Endometrial microvascular endothelial cells (primary cell): Measurements from ENCODE around the gene LCP2. TPM values are rescaled to one million over a fixed set of nuclear protein-coding genes. Genes with fewer than 3 reads are reported as not detected.

Experiments used
- in situ Hi-C: cut with HindIII; loops from 2 replicates; pipeline ENCODE4 v1.10.0; 2017; ENCODE audit warnings: low sequenced_read_pairs, low pct_unique_long_range_greater_than_20kb; ENCODE audit errors: inconsistent ontology term
- total RNA-seq: library from RNA; depleted of rRNA; stranded (reverse); fragments of >200 nt; gene quantifications from one replicate; pipeline ENCODE4 v1.2.3, GENCODE V29; 2015; ENCODE audit errors: inconsistent ontology term

Gene LCP2
- total RNA-seq, 1 donor from 2014 or later: 45.5 TPM

GRCh38 chr5:170233358-170233892 lies 64.2 kb downstream of the LCP2 start:
- in situ Hi-C loops: no loop called here

DNA sequence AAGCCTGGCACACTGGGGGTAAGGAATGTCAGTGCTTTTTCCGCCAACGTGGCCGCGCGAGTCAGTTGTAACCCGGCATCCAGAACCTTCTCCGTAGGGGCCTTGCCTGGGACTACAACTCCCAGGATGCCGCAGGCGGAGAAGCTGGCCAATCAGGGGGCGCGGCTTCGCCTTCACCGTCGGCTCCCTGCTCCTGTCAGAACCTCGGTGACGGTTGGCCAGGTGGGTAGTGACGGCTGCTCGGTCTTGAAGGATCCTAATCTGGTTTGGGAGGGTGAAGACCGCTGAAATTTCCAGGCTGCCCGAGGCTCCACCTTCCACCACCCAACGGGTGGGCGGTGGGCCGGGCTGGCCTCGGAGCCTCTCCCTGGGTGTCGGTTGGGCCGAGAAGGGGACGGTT lies 64.8 kb downstream of the LCP2 start, which contains the start of gene C5orf58:
Gene C5orf58 (plus strand): TSS at position 200 of the 400 bp plus-strand sequence. CDS start 1,992 bp downstream, outside the sequence.
- in situ Hi-C loops: no loop called here

DNA sequence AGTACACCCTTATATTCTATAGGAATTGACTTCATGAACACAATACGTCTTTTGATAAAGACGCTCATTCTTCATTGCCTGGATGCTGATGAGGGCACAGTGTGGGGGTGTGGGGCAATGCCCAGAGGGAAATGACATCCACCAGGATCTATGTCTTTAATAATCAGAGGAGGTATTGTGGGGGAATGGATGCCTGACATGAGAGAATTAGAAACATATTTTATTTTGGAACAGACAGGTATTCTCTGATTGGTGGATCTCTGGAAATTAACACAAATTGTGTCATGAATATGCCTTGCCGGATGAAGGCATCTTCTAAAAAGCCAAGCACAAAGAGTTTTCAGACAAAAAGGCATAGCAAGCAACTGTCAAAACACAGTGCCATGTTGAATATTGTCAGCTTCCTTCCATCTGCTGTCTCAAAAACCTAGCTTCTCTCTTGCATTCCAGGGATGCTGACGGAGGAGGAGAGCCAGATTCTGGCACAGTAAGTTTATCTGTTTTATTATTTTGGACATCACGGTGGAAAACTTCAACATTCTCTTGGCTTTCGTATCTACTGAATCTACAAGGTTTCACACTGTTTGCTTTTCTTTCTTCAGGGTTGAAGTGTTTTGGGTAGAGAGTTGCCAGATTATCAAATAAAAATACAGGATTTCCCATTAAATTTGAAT lies 68.7 kb downstream of the LCP2 start:
- in situ Hi-C loops: no loop called here

GRCh38 chr5:170226661-170227060 lies 70.9 kb downstream of the LCP2 start:
- in situ Hi-C loops: no loop called here

DNA sequence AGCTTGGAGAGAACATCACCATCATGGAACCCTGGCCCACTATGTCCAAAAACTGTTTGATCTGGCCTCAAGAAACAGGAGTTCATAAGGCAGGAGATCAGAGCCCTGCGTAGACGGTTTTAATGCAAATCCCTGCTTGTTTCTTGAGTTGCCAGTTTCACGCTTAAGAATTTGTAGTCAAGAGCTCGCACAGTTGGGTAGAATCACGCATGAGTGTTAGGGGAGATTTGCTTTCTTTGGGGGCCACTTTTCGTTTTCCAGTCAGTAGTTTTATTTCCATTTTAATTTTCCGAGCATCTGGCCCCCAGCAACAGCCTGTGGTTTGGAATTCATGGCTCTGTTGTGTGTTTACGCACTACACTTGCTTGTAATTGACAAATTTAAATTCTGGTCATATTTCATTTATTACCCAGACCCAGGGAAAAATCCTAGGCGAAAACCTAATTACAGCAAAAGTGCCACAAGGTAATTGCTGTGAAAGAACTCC lies 71.4 kb downstream of the LCP2 start:
- in situ Hi-C loops: no loop called here

DNA sequence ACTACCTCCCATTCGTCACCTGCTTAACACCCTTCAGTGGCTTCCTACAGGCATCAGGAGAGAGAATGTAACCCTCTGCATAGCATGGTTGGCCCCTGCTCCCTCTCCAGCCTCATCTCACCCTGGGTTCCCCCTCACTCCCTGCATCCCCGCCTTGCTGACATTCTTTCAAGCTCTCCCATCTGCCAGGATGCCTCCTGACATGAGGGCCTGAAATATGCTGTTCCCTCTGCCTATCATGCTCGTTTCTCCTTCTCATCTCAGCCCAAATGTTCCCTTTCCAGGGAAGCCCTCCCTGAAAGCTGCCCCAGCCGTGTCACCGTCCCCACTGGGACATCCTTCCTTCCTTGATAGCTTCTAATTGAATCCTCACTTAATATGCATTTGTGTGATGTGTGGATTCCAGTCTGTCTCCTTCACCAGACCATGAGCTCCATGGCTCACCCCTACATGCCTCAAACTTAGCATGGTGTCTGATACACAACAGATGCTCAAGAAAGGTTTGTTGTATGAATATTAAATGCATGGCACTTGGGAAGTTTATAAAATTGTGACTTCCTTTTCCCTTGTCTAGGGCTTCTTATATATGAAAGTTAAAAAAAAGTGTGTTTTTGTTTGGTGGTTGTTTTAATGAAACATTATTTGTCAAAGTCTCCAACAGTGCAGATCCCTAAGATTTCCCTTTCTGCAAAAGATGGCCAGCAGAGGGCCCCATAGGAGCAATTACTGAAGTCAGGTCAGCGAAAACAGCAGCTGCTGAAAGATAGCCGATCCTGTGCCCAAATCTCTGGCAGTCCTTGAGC lies 72.0 kb downstream of the LCP2 start:
- in situ Hi-C loops: no loop called here

DNA sequence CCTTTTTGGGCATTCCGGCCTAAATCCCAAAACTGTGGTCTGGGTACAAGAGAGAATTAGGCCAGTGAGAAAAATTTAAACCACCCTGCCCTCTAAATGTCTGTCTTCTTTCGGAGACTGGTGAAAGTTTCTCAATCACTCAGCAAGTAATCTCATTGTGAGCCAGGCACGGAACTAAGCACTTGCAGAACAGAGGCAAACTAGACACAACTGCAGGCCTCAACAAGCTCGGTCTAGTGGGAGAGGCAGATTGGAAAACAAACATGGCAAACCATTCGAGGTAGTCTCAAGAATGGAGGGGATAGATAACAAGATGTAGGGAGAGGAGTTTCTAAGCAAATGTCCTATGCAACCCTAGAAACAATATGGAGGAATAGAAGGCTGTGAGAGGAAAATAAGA lies 73.7 kb downstream of the LCP2 start:
- in situ Hi-C loops: no loop called here

DNA sequence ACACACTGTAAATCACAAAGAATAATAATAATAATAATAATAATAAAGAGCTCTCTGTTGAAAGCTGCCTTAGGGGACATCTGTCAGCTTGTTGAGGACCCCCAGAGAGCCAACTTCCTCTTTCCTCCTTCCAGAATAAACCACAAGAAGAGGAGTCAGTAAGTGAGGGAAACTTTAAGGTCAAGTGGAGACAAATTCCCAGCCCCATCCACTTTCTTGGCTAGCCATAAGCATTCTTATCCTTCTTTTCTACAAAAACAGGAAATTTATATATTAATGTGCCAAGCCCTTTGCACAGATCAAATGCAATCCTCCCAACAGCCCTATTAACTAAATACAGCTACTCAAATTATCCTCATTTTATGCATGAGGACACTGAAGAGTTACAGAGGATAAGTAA lies 74.2 kb downstream of the LCP2 start:
- in situ Hi-C loops: no loop called here

DNA sequence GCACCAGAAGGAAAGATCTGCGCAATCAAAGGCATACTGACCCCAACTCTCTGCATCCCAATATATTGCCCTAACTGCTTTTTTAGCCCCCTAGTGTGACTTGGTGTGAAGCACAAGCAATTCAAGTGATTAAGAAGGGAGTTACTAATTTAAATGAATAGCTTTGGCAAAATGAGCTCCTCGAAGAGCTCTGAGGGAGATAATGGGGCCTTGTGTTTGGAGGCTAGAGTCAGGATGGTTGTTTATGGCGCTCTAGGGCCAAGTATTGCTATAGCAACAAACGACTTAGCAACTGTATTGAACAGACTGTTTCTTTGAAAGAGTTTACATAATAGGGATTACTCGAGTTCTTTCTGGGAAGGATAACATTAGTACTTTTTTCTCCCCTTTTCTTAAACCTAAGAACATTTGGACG lies 76.2 kb downstream of the LCP2 start:
- in situ Hi-C loops: no loop called here

DNA sequence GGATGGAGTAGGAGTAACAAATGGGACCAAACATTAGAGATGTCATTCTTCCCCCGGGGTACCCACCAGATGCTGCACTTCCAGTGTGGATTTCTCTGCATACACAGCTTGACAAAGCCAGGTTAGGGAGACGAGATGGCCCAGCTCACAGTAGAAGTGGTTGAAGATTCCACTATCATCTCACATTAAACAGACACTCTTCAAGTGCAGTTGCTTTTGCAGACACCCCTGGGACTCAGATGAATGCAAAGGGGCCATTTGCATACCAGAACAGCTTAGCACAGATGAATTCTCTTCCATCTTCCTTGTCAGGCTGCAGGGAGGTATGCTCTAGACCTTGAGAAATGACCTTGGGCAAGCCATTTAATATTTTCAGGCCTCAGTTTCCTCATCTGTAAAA lies 77.4 kb downstream of the LCP2 start:
- in situ Hi-C loops: no loop called here

- in situ Hi-C loops: no loop called here
Observed at GRCh38 chr5:170219615-170220014, 78.0 kb downstream of the LCP2 start.

- in situ Hi-C loops: no loop called here
Observed at GRCh38 chr5:170218726-170219125, 78.9 kb downstream of the LCP2 start.

DNA sequence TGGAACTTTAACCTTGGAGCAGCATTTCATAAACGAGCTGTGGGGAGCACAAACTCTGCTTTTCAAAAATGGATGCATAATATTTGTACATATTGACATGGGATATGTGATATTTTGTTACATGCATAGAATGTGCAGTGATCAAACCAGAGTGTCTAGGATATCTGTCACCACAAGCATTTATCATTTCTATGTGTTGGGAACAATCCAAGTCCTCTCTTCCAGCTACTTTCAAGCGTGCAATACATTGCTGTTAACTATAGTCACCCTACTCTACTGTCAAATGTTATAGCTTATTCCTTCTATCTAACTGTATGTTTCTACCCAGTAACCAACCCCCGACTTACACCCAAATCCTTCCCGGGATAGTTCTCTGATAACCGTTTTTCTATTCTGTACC lies 79.7 kb downstream of the LCP2 start:
- in situ Hi-C loops: no loop called here

DNA sequence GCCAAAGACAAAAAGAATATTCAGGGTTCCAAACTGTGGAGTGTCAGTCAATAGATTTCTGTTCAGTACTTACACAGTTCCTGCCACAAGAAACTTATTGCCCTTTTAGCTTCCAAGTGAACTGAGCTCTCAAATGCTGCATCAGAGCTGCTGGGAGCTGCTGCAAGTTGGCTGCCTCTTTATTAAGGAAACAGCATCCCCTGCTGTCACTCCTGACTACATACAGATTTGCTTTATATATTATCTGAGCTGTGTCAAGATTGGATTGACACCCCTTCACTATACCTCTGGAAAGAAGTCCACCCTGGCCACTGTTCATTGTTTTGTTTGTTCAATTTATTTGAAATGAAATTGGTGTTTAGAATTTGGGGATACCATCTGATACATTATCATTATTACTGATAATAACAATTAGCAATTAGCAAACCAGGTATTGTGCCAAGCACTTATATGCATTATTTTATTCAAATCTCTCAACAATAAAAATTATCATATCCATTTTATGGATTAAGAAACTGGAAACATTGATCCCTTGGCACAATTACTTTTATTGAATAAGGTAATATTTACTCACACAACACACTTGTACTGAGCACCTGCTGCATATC lies 81.2 kb downstream of the LCP2 start:
- in situ Hi-C loops: no loop called here

GRCh38 chr5:170211575-170212334 lies 85.8 kb downstream of the LCP2 start:
- in situ Hi-C loops: no loop called here

- in situ Hi-C loops: no loop called here
Observed at GRCh38 chr5:170206958-170207357, 90.6 kb downstream of the LCP2 start.

DNA sequence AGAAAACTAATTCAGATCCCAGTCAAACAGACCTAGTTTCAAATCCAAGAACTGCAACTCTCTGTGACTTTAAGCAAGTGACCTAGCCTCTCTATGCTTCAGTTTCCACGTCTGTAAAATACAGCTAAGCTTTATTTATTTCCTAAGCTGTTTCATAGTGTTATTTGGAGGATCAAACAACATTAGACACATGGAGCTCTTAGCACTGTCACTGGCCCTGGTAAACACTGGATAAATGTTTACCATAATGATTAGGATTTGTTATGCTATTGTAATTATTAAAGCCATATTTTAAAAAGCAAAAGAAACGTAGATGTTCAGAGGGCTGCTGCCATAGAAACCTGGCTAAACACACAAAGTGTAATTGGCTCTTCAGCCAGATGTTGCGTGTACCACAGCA lies 91.4 kb downstream of the LCP2 start:
- in situ Hi-C loops: no loop called here

GRCh38 chr5:170204202-170204601 lies 93.4 kb downstream of the LCP2 start:
- in situ Hi-C loops: no loop called here

- in situ Hi-C loops: no loop called here
Observed at GRCh38 chr5:170202117-170202516, 95.5 kb downstream of the LCP2 start.
